H1 (cell line): Measurements from ENCODE around the gene PVALB. TPM values are rescaled to one million over a fixed set of nuclear protein-coding genes. Genes with fewer than 3 reads are reported as not detected.

ENCODE experiments used
- CTCF ChIA-PET: fragments of 300-600 bp; sonication (Branson Sonifier 250); formaldehyde crosslinking; loops from one replicate; lab custom pipeline; 2021; ENCODE audit not compliant: partially characterized antibody; lab: Charles Lee
- POLR2A ChIA-PET: fragments of 300-600 bp; sonication (Branson Sonifier 250); formaldehyde crosslinking; loops from one replicate; lab custom pipeline; 2021; ENCODE audit warnings: inconsistent platforms; ENCODE audit not compliant: partially characterized antibody; lab: Charles Lee
- DNase-seq, 2 experiments: peaks; one replicate each; pipeline versions ENCODE4 v3.0.0 to v3.0.0-alpha.2; 2010 to 2022; ENCODE audit warnings: low spot score in 2 of 2, low read depth in 1 of 2, mixed read lengths in 1 of 2
- FAIRE-seq: peaks from 2 replicates; lab custom pipeline; 2011; peaks lifted over from hg19 to GRCh38; lab: Jason Lieb, UNC
- H2AFZ ChIP-seq: 2 replicates; pipeline ENCODE4 v1.8.1; 2012; ENCODE audit warnings: low read length, inconsistent platforms
- H2AK5ac ChIP-seq: 2 replicates; pipeline ENCODE4 v1.6.1; 2013; ENCODE audit warnings: low read depth, low read length
- H2BK120ac ChIP-seq: replicated peaks from 2 replicates; pipeline ENCODE3; 2013; ENCODE audit warnings: low read depth, low read length, inconsistent platforms
- H2BK12ac ChIP-seq: 2 replicates; pipeline ENCODE4 v1.6.1; 2013; ENCODE audit warnings: low read depth, low read length
- H2BK15ac ChIP-seq: 2 replicates; pipeline ENCODE4 v1.6.1; 2013; ENCODE audit warnings: low read length
- H2BK20ac ChIP-seq: 2 replicates; pipeline ENCODE4 v1.6.1; 2013; ENCODE audit warnings: low read length
- H2BK5ac ChIP-seq: 2 replicates; pipeline ENCODE4 v1.6.1; 2013; ENCODE audit warnings: low read depth, low read length
- H3K14ac ChIP-seq: 2 replicates; pipeline ENCODE4 v1.6.1; 2013; ENCODE audit warnings: inconsistent platforms; ENCODE audit not compliant: insufficient read length
- H3K18ac ChIP-seq: 2 replicates; pipeline ENCODE4 v1.6.1; 2013; ENCODE audit warnings: low read length; ENCODE audit errors: extremely low read depth
- H3K23ac ChIP-seq: 2 replicates; pipeline ENCODE4 v1.6.1; 2013; ENCODE audit warnings: inconsistent platforms; ENCODE audit not compliant: insufficient read length
- H3K23me2 ChIP-seq: 2 replicates; pipeline ENCODE4 v1.6.1; 2013; ENCODE audit warnings: low read depth, low read length
- H3K27ac ChIP-seq: 2 replicates; pipeline ENCODE4 v1.6.1; 2011; ENCODE audit warnings: low read depth, low read length, inconsistent platforms
- H3K27me3 ChIP-seq, 4 experiments: replicated peaks in 1 of 4; 1 replicate in 1 of 4; 2 replicates in 3 of 4; pipeline versions ENCODE4 v1.6.1 to v1.8.1; 2011 to 2013; ENCODE audit warnings: low read length in 3 of 4, mild to moderate bottlenecking in 3 of 4, inconsistent platforms in 2 of 4, mixed read lengths in 2 of 4, moderate library complexity in 1 of 4; ENCODE audit not compliant: control insufficient read depth in 3 of 4, insufficient read depth in 3 of 4; ENCODE audit errors: extremely low read depth in 1 of 4
- H3K36me3 ChIP-seq, 4 experiments: 2 replicates each; pipeline versions ENCODE4 v1.6.1 to v1.8.1; 2011 to 2013; ENCODE audit warnings: mild to moderate bottlenecking in 4 of 4, low read length in 3 of 4, moderate library complexity in 2 of 4, control low read depth in 1 of 4, inconsistent platforms in 1 of 4; ENCODE audit not compliant: insufficient read depth in 4 of 4, control insufficient read depth in 2 of 4
- H3K4ac ChIP-seq: replicated peaks from 2 replicates; pipeline ENCODE3; 2013; ENCODE audit warnings: low read length, low read depth, mixed read lengths, inconsistent platforms; ENCODE audit not compliant: insufficient read length
- H3K4me1 ChIP-seq, 4 experiments: replicated peaks in 1 of 4; 1 replicate in 1 of 4; 2 replicates in 3 of 4; pipeline versions ENCODE4 v1.6.1 to v1.8.1; 2011 to 2013; ENCODE audit warnings: low read length in 3 of 4, inconsistent platforms in 2 of 4, mixed read lengths in 1 of 4; ENCODE audit not compliant: insufficient read depth in 4 of 4, control insufficient read depth in 3 of 4
- H3K4me2 ChIP-seq, 2 experiments: 2 replicates each; pipeline versions ENCODE4 v1.6.1 to v1.8.1; 2011 to 2013; ENCODE audit warnings: low read depth in 2 of 2, low read length in 2 of 2, control low read depth in 1 of 2, inconsistent platforms in 1 of 2, mild to moderate bottlenecking in 1 of 2; ENCODE audit not compliant: insufficient read depth in 1 of 2
- H3K4me3 ChIP-seq, 4 experiments: fragments of 200-600, 300-600 bp in 1 of 4; sonication (generic), shearing (Covaris generic), sonication (Bioruptor Twin) in 1 of 4; 2 replicates each; pipeline versions ENCODE4 v1.5.1 to v1.8.1; 2011 to 2016; ENCODE audit warnings: low read length in 4 of 4, low read depth in 3 of 4, control low read depth in 2 of 4, inconsistent platforms in 2 of 4, mild to moderate bottlenecking in 2 of 4, mixed read lengths in 1 of 4, moderate library complexity in 1 of 4; ENCODE audit not compliant: insufficient read depth in 2 of 4; ENCODE audit errors: extremely low read depth in 1 of 4
- H3K56ac ChIP-seq: replicated peaks from 2 replicates; pipeline ENCODE3; 2013; ENCODE audit warnings: low read depth, mild to moderate bottlenecking, mixed read lengths, low read length, inconsistent platforms; ENCODE audit not compliant: insufficient read length
- H3K79me1 ChIP-seq: 2 replicates; pipeline ENCODE4 v1.6.1; 2013; ENCODE audit warnings: low read depth, low read length, control low read depth
- H3K79me2 ChIP-seq, 2 experiments: 2 replicates each; pipeline versions ENCODE4 v1.6.1 to v1.8.1; 2012 to 2013; ENCODE audit warnings: low read length in 2 of 2, mild to moderate bottlenecking in 2 of 2, inconsistent platforms in 1 of 2; ENCODE audit not compliant: insufficient read depth in 2 of 2, control insufficient read depth in 1 of 2
- H3K9ac ChIP-seq, 4 experiments: replicated peaks in 1 of 4; 1 replicate in 1 of 4; 2 replicates in 3 of 4; pipeline versions ENCODE4 v1.6.1 to v1.8.1; 2011 to 2013; ENCODE audit warnings: low read depth in 3 of 4, low read length in 3 of 4, control low read depth in 2 of 4, mild to moderate bottlenecking in 2 of 4, moderate library complexity in 2 of 4, inconsistent platforms in 1 of 4; ENCODE audit errors: extremely low read depth in 1 of 4
- H3K9me3 ChIP-seq, 2 experiments: 2 replicates each; pipeline versions ENCODE4 v1.6.1 to v1.8.1; 2012 to 2013; ENCODE audit warnings: mild to moderate bottlenecking in 2 of 2, moderate library complexity in 2 of 2, control low read depth in 1 of 2, inconsistent platforms in 1 of 2, low read depth in 1 of 2, low read length in 1 of 2, mixed read lengths in 1 of 2; ENCODE audit not compliant: insufficient read depth in 2 of 2
- H4K20me1 ChIP-seq, 2 experiments: replicated peaks in 1 of 2; 2 replicates each; pipeline versions ENCODE3 to v1.8.1; 2011 to 2013; ENCODE audit warnings: inconsistent platforms in 2 of 2, low read length in 2 of 2, mild to moderate bottlenecking in 1 of 2; ENCODE audit not compliant: insufficient read depth in 2 of 2, control insufficient read depth in 1 of 2
- H4K5ac ChIP-seq: 2 replicates; pipeline ENCODE4 v1.6.1; 2013; ENCODE audit warnings: low read length, low read depth, mixed read lengths, inconsistent platforms; ENCODE audit not compliant: insufficient read length
- H4K8ac ChIP-seq: 2 replicates; pipeline ENCODE4 v1.8.0; 2013; ENCODE audit warnings: mild to moderate bottlenecking, moderate library complexity, low read length, inconsistent platforms; ENCODE audit not compliant: insufficient read depth; ENCODE audit errors: extremely low read depth
- H4K91ac ChIP-seq: replicated peaks from 2 replicates; pipeline ENCODE3; 2013; ENCODE audit warnings: low read length, mixed read lengths, inconsistent platforms; ENCODE audit not compliant: insufficient read length
- BACH1 ChIP-seq: IDR thresholded peaks from 2 replicates; pipeline ENCODE4 v1.6.1; 2012; ENCODE audit warnings: low read length, improper control_type of control experiment
- BCL11A ChIP-seq, 2 experiments: IDR thresholded peaks; one replicate each; pipeline ENCODE4 v1.6.1; 2011; ENCODE audit warnings: low read depth in 2 of 2, low read length in 2 of 2, mild to moderate bottlenecking in 2 of 2
- EP300 ChIP-seq, 2 experiments: IDR thresholded peaks; 1 replicate in 1 of 2; 2 replicates in 1 of 2; pipeline ENCODE4 v1.6.1; 2011 to 2012; ENCODE audit warnings: low read depth in 2 of 2, low read length in 2 of 2, mild to moderate bottlenecking in 2 of 2, borderline replicate concordance in 1 of 2, inconsistent platforms in 1 of 2, moderate library complexity in 1 of 2
- HDAC6 ChIP-seq: IDR thresholded peaks from one replicate; pipeline ENCODE4 v1.7.1; 2012; ENCODE audit warnings: low read depth, mild to moderate bottlenecking, inconsistent platforms, low read length, moderate library complexity
- NANOG ChIP-seq: IDR thresholded peaks from 2 replicates; pipeline ENCODE4 v1.6.1; 2011; ENCODE audit warnings: low read length, low read depth, mild to moderate bottlenecking, inconsistent platforms; ENCODE audit not compliant: insufficient read depth, poor library complexity, severe bottlenecking
- NRF1 ChIP-seq: IDR thresholded peaks from 2 replicates; pipeline ENCODE4 v1.6.1; 2011; ENCODE audit warnings: mild to moderate bottlenecking, low read depth, low read length, improper control_type of control experiment
- SIN3A ChIP-seq, 2 experiments: IDR thresholded peaks in 1 of 2; conservative IDR thresholded peaks in 1 of 2; 2 replicates each; pipeline ENCODE4 v1.6.1; 2011 to 2012; ENCODE audit warnings: low read length in 2 of 2, improper control_type of control experiment in 1 of 2, low read depth in 1 of 2, mild to moderate bottlenecking in 1 of 2
- TEAD4 ChIP-seq: IDR thresholded peaks from 2 replicates; pipeline ENCODE4 v1.6.1; 2012; ENCODE audit warnings: low read depth, low read length, inconsistent platforms, mixed read lengths
- WGBS, 2 experiments: shearing (Covaris generic) in 1 of 2; methylation state at CpG; one replicate each; pipeline versions ENCODE4 v1.1.6 to v1.1.7; 2013 to 2015; ENCODE audit warnings: low lambda C conversion rate in 2 of 2, mixed read lengths in 2 of 2, inconsistent platforms in 1 of 2, low coverage in 1 of 2, missing lambda C conversion rate in 1 of 2; ENCODE audit not compliant: insufficient replicate concordance in 2 of 2, insufficient coverage in 1 of 2, insufficient read length in 1 of 2; ENCODE audit errors: extremely low coverage in 1 of 2, missing lambda C conversion rate in 1 of 2; 5-methylcytosine and 5-hydroxymethylcytosine counted together
- polyA plus RNA-seq, 7 experiments: library from polyadenylated mRNA; depleted of rRNA in 3 of 7; stranded (reverse) in 5 of 7; unstranded in 2 of 7; fragments of >200 nt in 5 of 7; fragments of 200-250 nt in 2 of 7; gene quantifications; 1 replicate in 5 of 7; 2 replicates in 1 of 7; 4 replicates in 1 of 7; pipeline versions ENCODE4 v1.2.1 to v1.2.3, GENCODE V29; 2011 to 2013; ENCODE audit warnings: missing spikeins in 2 of 7, mixed read lengths in 2 of 7
- total RNA-seq: library from RNA; stranded (reverse); fragmentation: NEBNext Ultra II Directional; extraction: Animal tissue kit (Norgen Biotek cat#: 25700); gene quantifications from 2 replicates; pipeline ENCODE4 v1.2.1, GENCODE V29; 2021
- TF ChIP-seq, protein P1 (sequence below), 3 experiments: IDR thresholded peaks; 1 replicate in 2 of 3; 2 replicates in 1 of 3; pipeline versions ENCODE4 v1.5.1 to v1.6.1; 2011; ENCODE audit warnings: low read length in 3 of 3, mild to moderate bottlenecking in 3 of 3, inconsistent platforms in 2 of 3, low read depth in 1 of 3, moderate library complexity in 1 of 3; ENCODE audit not compliant: insufficient read depth in 1 of 3; ENCODE audit errors: control extremely low read depth in 1 of 3
- TF ChIP-seq, protein P2 (sequence below): IDR thresholded peaks from 2 replicates; pipeline ENCODE4 v1.6.1; 2012; ENCODE audit warnings: inconsistent platforms

The PVALB gene
- total and polyA plus RNA-seq, 2 of the 8 experiments (the other 6 are each of a cell fraction or from before 2014, with no cell fraction given), result 1.7 to 5.4 TPM

DNA sequence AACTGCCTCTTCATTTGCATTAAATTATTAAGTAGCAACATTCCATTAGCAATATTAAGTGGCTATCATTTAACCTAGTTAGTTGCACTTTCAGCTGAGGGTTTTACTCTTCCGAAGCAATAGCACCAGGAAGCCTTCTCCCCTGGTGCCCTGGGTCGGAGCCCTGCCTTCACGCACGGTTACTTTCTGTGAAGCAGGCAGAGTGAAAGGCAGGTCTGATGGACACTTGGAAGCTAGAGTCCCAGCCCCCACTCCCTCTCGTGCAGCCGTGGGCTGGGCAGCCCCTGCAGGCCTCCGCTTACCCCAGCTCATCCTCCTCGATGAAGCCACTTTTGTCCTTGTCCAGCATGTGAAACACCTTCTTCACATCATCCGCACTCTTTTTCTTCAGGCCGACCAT lies 2.0 kb downstream of the PVALB start:
- H3K4me3 ChIP-seq, result no peak overlapping the region
- H3K4ac ChIP-seq, result no peak overlapping the region
- H2BK20ac ChIP-seq, result no peak overlapping the region
- ChIA-PET CTCF (interaction anchor here (0.6 to 1.0 kb wide), 2 partner anchors 12 to 65 kb away, joined by 3 read pairs; no protein-coding TSS in a partner anchor), POLR2A (no interaction called here)
- no peaks in the 10 kb centered on the region for H4K20me1 ChIP-seq
- peaks cover 21 to 53% (median 41%) of the 10 kb centered on the region in 4 experiments for H3K27me3 ChIP-seq
- H3K9me3 ChIP-seq, result no peaks in the 10 kb centered on the region
- peaks cover 11% of the 10 kb centered on the region for H3K23me2 ChIP-seq
- H2BK12ac ChIP-seq, result peak overlapping the region; percentile 12; the same call in 1 of the 2 replicates
- no peak overlapping the region for H3K56ac ChIP-seq
- no peak overlapping the region for H4K8ac ChIP-seq
- FAIRE-seq, result no peak
- no peak overlapping the region for H3K18ac ChIP-seq
- H2AFZ ChIP-seq, result no peak overlapping the region
- WGBS, 2 experiments, result 89% methylated on average over 10 of the region's 10 CpGs; no CpG with 5 or more reads in 1 of the 2 experiments
- H3K9ac ChIP-seq, result no peak overlapping the region
- no peak for DNase-seq
- no peak overlapping the region for H4K5ac ChIP-seq
- H3K79me2 ChIP-seq, result no peaks in the 10 kb centered on the region
- no peaks in the 10 kb centered on the region for H3K79me1 ChIP-seq
- H3K23ac ChIP-seq, result no peak overlapping the region
- peak overlapping the region; percentile 14; the same call in 1 of the 2 replicates for H2AK5ac ChIP-seq
- no peak overlapping the region for H3K27ac ChIP-seq
- H2BK15ac ChIP-seq, result no peak overlapping the region
- no peak overlapping the region for H2BK120ac ChIP-seq
- no peak overlapping the region for H2BK5ac ChIP-seq
- H3K4me2 ChIP-seq, result no peak overlapping the region
- H3K36me3 ChIP-seq, result no peaks in the 10 kb centered on the region
- H4K91ac ChIP-seq, result no peak overlapping the region
- peaks cover 0 to 14% (median 9%) of the 10 kb centered on the region in 4 experiments; a peak in 6 of 7 replicates for H3K4me1 ChIP-seq
- H3K14ac ChIP-seq, result no peak overlapping the region
- TF ChIP-seq HDAC6 (no peak), TEAD4 (no peak), NRF1 (no peak), BACH1 (no peak), NANOG (no peak), BCL11A (IDR thresholded peaks at IDR 0.05; ENCODE audit: low read depth in 2 of 2, low read length in 2 of 2) (no peak), EP300 (IDR thresholded peaks at IDR 0.05; ENCODE audit: borderline replicate concordance in 1 of 2, low read depth in 2 of 2, low read length in 2 of 2) (no peak), SIN3A (conservative IDR thresholded peaks at IDR 0.05 in 1 of 2, IDR thresholded peaks at IDR 0.05 in 1 of 2; ENCODE audit: low read depth in 1 of 2, low read length in 2 of 2) (no peak)
- TF ChIP-seq, protein P1, sequence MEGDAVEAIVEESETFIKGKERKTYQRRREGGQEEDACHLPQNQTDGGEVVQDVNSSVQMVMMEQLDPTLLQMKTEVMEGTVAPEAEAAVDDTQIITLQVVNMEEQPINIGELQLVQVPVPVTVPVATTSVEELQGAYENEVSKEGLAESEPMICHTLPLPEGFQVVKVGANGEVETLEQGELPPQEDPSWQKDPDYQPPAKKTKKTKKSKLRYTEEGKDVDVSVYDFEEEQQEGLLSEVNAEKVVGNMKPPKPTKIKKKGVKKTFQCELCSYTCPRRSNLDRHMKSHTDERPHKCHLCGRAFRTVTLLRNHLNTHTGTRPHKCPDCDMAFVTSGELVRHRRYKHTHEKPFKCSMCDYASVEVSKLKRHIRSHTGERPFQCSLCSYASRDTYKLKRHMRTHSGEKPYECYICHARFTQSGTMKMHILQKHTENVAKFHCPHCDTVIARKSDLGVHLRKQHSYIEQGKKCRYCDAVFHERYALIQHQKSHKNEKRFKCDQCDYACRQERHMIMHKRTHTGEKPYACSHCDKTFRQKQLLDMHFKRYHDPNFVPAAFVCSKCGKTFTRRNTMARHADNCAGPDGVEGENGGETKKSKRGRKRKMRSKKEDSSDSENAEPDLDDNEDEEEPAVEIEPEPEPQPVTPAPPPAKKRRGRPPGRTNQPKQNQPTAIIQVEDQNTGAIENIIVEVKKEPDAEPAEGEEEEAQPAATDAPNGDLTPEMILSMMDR (IDR thresholded peaks at IDR 0.05; ENCODE audit: control extremely low read depth in 1 of 3, insufficient read depth in 1 of 3, low read depth in 1 of 3, low read length in 3 of 3), result no peak
- TF ChIP-seq, protein P2, sequence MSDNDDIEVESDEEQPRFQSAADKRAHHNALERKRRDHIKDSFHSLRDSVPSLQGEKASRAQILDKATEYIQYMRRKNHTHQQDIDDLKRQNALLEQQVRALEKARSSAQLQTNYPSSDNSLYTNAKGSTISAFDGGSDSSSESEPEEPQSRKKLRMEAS, result no peak
